Measurements from ENCODE around the gene NKX3-2.
"Not testable (repeated sequence)": the region's sequence is repeated elsewhere in the genome, so short reads cannot be mapped to it uniquely, and the experiment has no call there.

Gene NKX3-2

GRCh38 chr4:13570916-13571315 is 26.6 kb upstream of the NKX3-2 start:
- no peak for TF ChIP-seq CTCF (IDR thresholded peaks at IDR 0.05; ENCODE audit: control insufficient read depth, extremely low read depth, insufficient read depth)
- H3K4me3 ChIP-seq (ENCODE audit: low read depth, low read length): no peak overlapping the region
- DNase-seq (ENCODE audit: low read depth): no peak

GRCh38 chr4:13567125-13567524 is 22.8 kb upstream of the NKX3-2 start:
- DNase-seq (ENCODE audit: low read depth): no peak

GRCh38 chr4:13562876-13563275 is 18.6 kb upstream of the NKX3-2 start:
- TF ChIP-seq CTCF (IDR thresholded peaks at IDR 0.05; ENCODE audit: control insufficient read depth, extremely low read depth, insufficient read depth): no peak
- no peak overlapping the region for H3K4me3 ChIP-seq (ENCODE audit: low read depth, low read length)
- DNase-seq (ENCODE audit: low read depth): no peak

More at GRCh38 chr4:13567125-13567524, 22.8 kb upstream of the NKX3-2 start:
- TF ChIP-seq CTCF (IDR thresholded peaks at IDR 0.05; ENCODE audit: control insufficient read depth, extremely low read depth, insufficient read depth): no peak
- no peak overlapping the region for H3K4me3 ChIP-seq (ENCODE audit: low read depth, low read length)

GRCh38 chr4:13561673-13562072 is 17.4 kb upstream of the NKX3-2 start:
- TF ChIP-seq CTCF (IDR thresholded peaks at IDR 0.05; ENCODE audit: control insufficient read depth, extremely low read depth, insufficient read depth): no peak
- no peak overlapping the region for H3K4me3 ChIP-seq (ENCODE audit: low read depth, low read length)
- no peak for DNase-seq (ENCODE audit: low read depth)

- H3K4me3 ChIP-seq (ENCODE audit: low read depth, low read length); DNase-seq (ENCODE audit: low read depth): not testable (repeated sequence)
These were observed 15.8 kb upstream of the NKX3-2 start for GRCh38 chr4:13560111-13560510.

- no peak for TF ChIP-seq CTCF (IDR thresholded peaks at IDR 0.05; ENCODE audit: control insufficient read depth, extremely low read depth, insufficient read depth)
- no peak for DNase-seq (ENCODE audit: low read depth)
These were observed 15.1 kb upstream of the NKX3-2 start for GRCh38 chr4:13559413-13559812.

GRCh38 chr4:13558881-13559280 is 14.6 kb upstream of the NKX3-2 start:
- DNase-seq (ENCODE audit: low read depth): no peak
- H3K4me3 ChIP-seq (ENCODE audit: low read depth, low read length): no peak overlapping the region
- no peak for TF ChIP-seq CTCF (IDR thresholded peaks at IDR 0.05; ENCODE audit: control insufficient read depth, extremely low read depth, insufficient read depth)

More at GRCh38 chr4:13559413-13559812, 15.1 kb upstream of the NKX3-2 start:
- H3K4me3 ChIP-seq (ENCODE audit: low read depth, low read length): no peak overlapping the region
